ENCODE results near the gene SRSF3. TPM values are rescaled to one million over a fixed set of nuclear protein-coding genes. Genes with fewer than 3 reads are reported as not detected.

The SRSF3 gene
- total RNA-seq, result 477 and 489 TPM in 2 replicates

- intact Hi-C loops (cut with micrococcal nuclease), result loop anchor here (1.0 to 10.0 kb wide), 5 partner anchors 47 to 281 kb away; partner anchors contain the start of genes KCTD20, PPIL1, PXT1 and STK38
These were observed at the start of gene SRSF3 for GRCh38 chr6:36594029-36594815. SRSF3 (plus strand) TSS chr6:36594362; CDS start chr6:36596763, 2,401 bp downstream.

GRCh38 chr6:36545767-36546307 is 48.3 kb upstream of the SRSF3 start:
- intact Hi-C loops (cut with micrococcal nuclease), result loop anchor here (2.0 to 5.0 kb wide), 4 partner anchors 103 to 441 kb away; partner anchors contain the start of genes KCTD20, MTCH1 and PXT1

GRCh38 chr6:36546308-36546919 is 47.7 kb upstream of the SRSF3 start:
- intact Hi-C loops (cut with micrococcal nuclease), result loop anchor here (5.0 kb wide), 3 partner anchors 136 to 441 kb away; partner anchors contain the start of gene MTCH1

- intact Hi-C loops (cut with micrococcal nuclease), result loop anchor here (1.0 to 5.0 kb wide), 4 partner anchors 47 to 440 kb away; partner anchors contain the start of genes MTCH1 and SRSF3
These were observed 47.1 kb upstream of the SRSF3 start, which contains the start of gene STK38 for GRCh38 chr6:36546920-36547645. STK38 (minus strand) TSS chr6:36547479; CDS start chr6:36540202, 7,277 bp downstream.

- intact Hi-C loops (cut with micrococcal nuclease), result loop anchor here (1.0 to 5.0 kb wide), 4 partner anchors 46 to 439 kb away; partner anchors contain the start of genes MTCH1 and SRSF3
These were observed 46.3 kb upstream of the SRSF3 start for GRCh38 chr6:36547646-36548400.

GRCh38 chr6:36548401-36548743 is 45.8 kb upstream of the SRSF3 start:
- intact Hi-C loops (cut with micrococcal nuclease), result loop anchor here (5.0 kb wide), 3 partner anchors 134 to 439 kb away; partner anchors contain the start of gene MTCH1

GRCh38 chr6:36550473-36551000 is 43.6 kb upstream of the SRSF3 start:
- intact Hi-C loops (cut with micrococcal nuclease), result no loop called here

GRCh38 chr6:36555750-36556252 is 38.4 kb upstream of the SRSF3 start:
- intact Hi-C loops (cut with micrococcal nuclease), result no loop called here

GRCh38 chr6:36556281-36556680 is 37.9 kb upstream of the SRSF3 start:
- intact Hi-C loops (cut with micrococcal nuclease), result no loop called here

GRCh38 chr6:36559011-36559793 is 35.0 kb upstream of the SRSF3 start:
- intact Hi-C loops (cut with micrococcal nuclease), result no loop called here

- intact Hi-C loops (cut with micrococcal nuclease), result no loop called here
These were observed 33.3 kb upstream of the SRSF3 start for GRCh38 chr6:36560822-36561221.

GRCh38 chr6:36563237-36563927 is 30.8 kb upstream of the SRSF3 start:
- intact Hi-C loops (cut with micrococcal nuclease), result no loop called here

GRCh38 chr6:36563928-36564284 is 30.3 kb upstream of the SRSF3 start:
- intact Hi-C loops (cut with micrococcal nuclease), result no loop called here

- intact Hi-C loops (cut with micrococcal nuclease), result no loop called here
These were observed 27.7 kb upstream of the SRSF3 start for GRCh38 chr6:36566418-36566905.

GRCh38 chr6:36570264-36570663 is 23.9 kb upstream of the SRSF3 start:
- intact Hi-C loops (cut with micrococcal nuclease), result no loop called here

GRCh38 chr6:36571122-36572043 is 22.8 kb upstream of the SRSF3 start:
- intact Hi-C loops (cut with micrococcal nuclease), result no loop called here

Data from T-helper 2 cell treated with Interferon-gamma antibody and Interleukin-4, amounts not matched to agents 100 ng/mL and 5 ng/mL, for 36 hours (primary cell).